Epithelial cell of proximal tubule (primary cell): ENCODE data around the gene LYPD6. TPM values are rescaled to one million over a fixed set of nuclear protein-coding genes. Genes with fewer than 3 reads are reported as not detected.

ENCODE experiments used
- DNase-seq: peaks from one replicate; pipeline ENCODE4 v3.0.0-alpha.2; 2011; ENCODE audit warnings: low read depth
- H3K4me3 ChIP-seq: 2 replicates; pipeline ENCODE4 v1.5.1; 2011; ENCODE audit warnings: low read depth, mild to moderate bottlenecking, low read length
- CTCF ChIP-seq: conservative IDR thresholded peaks from 2 replicates; pipeline ENCODE4 v1.5.1; 2012; ENCODE audit warnings: low read depth, mild to moderate bottlenecking, low read length
- total RNA-seq: library from RNA; depleted of rRNA; stranded (reverse); fragments of >200 nt; gene quantifications from 2 replicates; pipeline ENCODE4 v1.2.3, GENCODE V29; 2015

LYPD6 gene
- total RNA-seq, 1 donor from 2014 or later: 7.9 TPM

- no peak for DNase-seq
- no peak for TF ChIP-seq CTCF
- H3K4me3 ChIP-seq: no peak overlapping the region
Measured at GRCh38 chr2:149342509-149342908, 12.1 kb downstream of the LYPD6 start.

GRCh38 chr2:149344105-149344504 is 13.7 kb downstream of the LYPD6 start:
- DNase-seq: no peak
- H3K4me3 ChIP-seq: no peak overlapping the region
- no peak for TF ChIP-seq CTCF

- no peak for DNase-seq
- no peak for TF ChIP-seq CTCF
- no peak overlapping the region for H3K4me3 ChIP-seq
Measured at GRCh38 chr2:149346272-149346671, 15.9 kb downstream of the LYPD6 start.

GRCh38 chr2:149348291-149348690 is 17.9 kb downstream of the LYPD6 start:
- H3K4me3 ChIP-seq: no peak overlapping the region
- DNase-seq: no peak
- no peak for TF ChIP-seq CTCF

GRCh38 chr2:149353421-149353820 is 23.0 kb downstream of the LYPD6 start:
- DNase-seq: no peak
- no peak overlapping the region for H3K4me3 ChIP-seq
- no peak for TF ChIP-seq CTCF

- H3K4me3 ChIP-seq: no peak overlapping the region
- no peak for TF ChIP-seq CTCF
- no peak for DNase-seq
Measured at GRCh38 chr2:149355716-149356422, 25.5 kb downstream of the LYPD6 start.

- no peak for TF ChIP-seq CTCF
- no peak for DNase-seq
- H3K4me3 ChIP-seq: no peak overlapping the region
Measured at GRCh38 chr2:149357058-149357457, 26.7 kb downstream of the LYPD6 start.
